ENCODE results near the gene POLR3E. TPM values are rescaled to one million over a fixed set of nuclear protein-coding genes. Genes with fewer than 3 reads are reported as not detected.

The POLR3E gene
- total RNA-seq, 1 experiment from 2014 or later = 103 TPM

DNA sequence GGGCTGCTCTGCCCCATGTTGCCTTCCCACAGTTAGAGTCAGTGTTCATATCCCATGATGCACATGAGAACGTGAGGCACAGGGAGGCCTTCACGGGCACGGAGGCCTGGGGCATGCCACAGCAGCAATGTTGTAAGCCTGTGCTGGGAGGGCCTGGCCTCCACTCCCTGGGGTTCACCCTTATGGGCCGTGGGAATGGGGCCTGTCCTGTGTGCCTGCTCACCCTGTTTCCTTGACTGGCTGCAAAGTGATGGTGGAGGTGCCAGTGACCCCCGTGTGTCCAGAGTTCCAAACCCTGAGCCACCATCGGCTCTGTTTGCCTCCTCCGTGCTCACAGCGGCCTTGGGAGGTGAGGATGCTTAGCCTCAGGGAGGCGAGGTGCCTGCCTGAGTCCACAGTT, 9.6 kb downstream of the POLR3E start:
- WGBS (ENCODE audit: extremely low coverage, insufficient read length, low lambda C conversion rate) = no CpG with 5 or more reads among the region's 9 CpGs
- Histone ChIP-seq H3K27me3 (ENCODE audit: insufficient read depth, low read length) (no peaks in the 10 kb centered on the region), H4K5ac (ENCODE audit: insufficient read length, low read depth, low read length) (no peak overlapping the region), H2BK12ac (ENCODE audit: insufficient read length, low read depth, low read length) (no peak overlapping the region), H3K14ac (ENCODE audit: insufficient read depth, low read length) (no peak overlapping the region), H3K56ac (ENCODE audit: insufficient read length, low read depth, low read length) (no peak overlapping the region), H3K18ac (ENCODE audit: insufficient read length, low read depth, low read length) (no peak overlapping the region), H2AK5ac (ENCODE audit: insufficient read length, low read length) (no peak overlapping the region), H4K8ac (replicated peaks; ENCODE audit: insufficient read length, low read depth, low read length) (no peak overlapping the region), H3K27ac (ENCODE audit: insufficient read length, low read depth, low read length) (no peak overlapping the region), H2BK5ac (ENCODE audit: insufficient read length, low read length) (peak overlapping the region; percentile 23), H2BK20ac (ENCODE audit: low read depth, low read length, poor library complexity, severe bottlenecking) (no peak overlapping the region), H3K9ac (ENCODE audit: extremely low read depth, insufficient read length, low read length) (no peak overlapping the region), H2BK15ac (ENCODE audit: low read depth, low read length) (no peak overlapping the region), H3K79me2 (ENCODE audit: insufficient read depth, low read length) (peaks cover 6% of the 10 kb centered on the region; the same call in 1 of the 2 replicates), H3K4ac (ENCODE audit: low read depth, low read length) (no peak overlapping the region), H3K9me3 (ENCODE audit: control insufficient read depth, low read depth, low read length) (no peaks in the 10 kb centered on the region), H3K79me1 (ENCODE audit: insufficient read depth, low read depth, low read length, poor library complexity, severe bottlenecking) (no peaks in the 10 kb centered on the region), H2AFZ (ENCODE audit: low read length) (no peak overlapping the region), H3K23ac (ENCODE audit: insufficient read length, low read depth, low read length) (no peak overlapping the region), H4K91ac (ENCODE audit: insufficient read length, low read depth, low read length) (no peak overlapping the region), H3K23me2 (ENCODE audit: insufficient read length, low read depth, low read length, poor library complexity, severe bottlenecking) (no peaks in the 10 kb centered on the region), H3T11ph (ENCODE audit: low read length) (no peak overlapping the region), H4K20me1 (ENCODE audit: control insufficient read depth, insufficient read depth, insufficient read length) (peaks cover 3% of the 10 kb centered on the region), H2BK120ac (ENCODE audit: low read depth, low read length, poor library complexity, severe bottlenecking) (no peak overlapping the region), H3K4me2 (ENCODE audit: insufficient read depth, insufficient read length, low read length) (no peak overlapping the region), H3K4me1 (ENCODE audit: insufficient read depth, low read length) (no peaks in the 10 kb centered on the region)
- Mint-ChIP-seq H3K4me3 (no peak overlapping the region), H3K4me1 (no peaks in the 10 kb centered on the region), H3K36me3 (ENCODE audit: insufficient read depth in 1 of 3, low read depth in 3 of 3) (peaks cover 26 to 81% (median 66%) of the 10 kb centered on the region in 3 experiments), H3K27ac (no peak overlapping the region), H3K9me3 (no peaks in the 10 kb centered on the region; a peak in 1 of 5 replicates), H3K27me3 (ENCODE audit: low read depth) (no peaks in the 10 kb centered on the region)
- DNase-seq = no peak
- TF ChIP-seq, protein P1, sequence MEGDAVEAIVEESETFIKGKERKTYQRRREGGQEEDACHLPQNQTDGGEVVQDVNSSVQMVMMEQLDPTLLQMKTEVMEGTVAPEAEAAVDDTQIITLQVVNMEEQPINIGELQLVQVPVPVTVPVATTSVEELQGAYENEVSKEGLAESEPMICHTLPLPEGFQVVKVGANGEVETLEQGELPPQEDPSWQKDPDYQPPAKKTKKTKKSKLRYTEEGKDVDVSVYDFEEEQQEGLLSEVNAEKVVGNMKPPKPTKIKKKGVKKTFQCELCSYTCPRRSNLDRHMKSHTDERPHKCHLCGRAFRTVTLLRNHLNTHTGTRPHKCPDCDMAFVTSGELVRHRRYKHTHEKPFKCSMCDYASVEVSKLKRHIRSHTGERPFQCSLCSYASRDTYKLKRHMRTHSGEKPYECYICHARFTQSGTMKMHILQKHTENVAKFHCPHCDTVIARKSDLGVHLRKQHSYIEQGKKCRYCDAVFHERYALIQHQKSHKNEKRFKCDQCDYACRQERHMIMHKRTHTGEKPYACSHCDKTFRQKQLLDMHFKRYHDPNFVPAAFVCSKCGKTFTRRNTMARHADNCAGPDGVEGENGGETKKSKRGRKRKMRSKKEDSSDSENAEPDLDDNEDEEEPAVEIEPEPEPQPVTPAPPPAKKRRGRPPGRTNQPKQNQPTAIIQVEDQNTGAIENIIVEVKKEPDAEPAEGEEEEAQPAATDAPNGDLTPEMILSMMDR (conservative IDR thresholded peaks at IDR 0.05) = no peak
